Neutrophil (primary cell): ENCODE results near the gene NCAPG2.

ENCODE experiments used
- H3K27ac ChIP-seq: fragments of 200-600 bp; sonication (generic); 2 replicates; pipeline ENCODE4 v1.5.1; 2016; ENCODE audit warnings: mild to moderate bottlenecking, moderate library complexity
- H3K27me3 ChIP-seq: fragments of 200-600 bp; sonication (generic); 2 replicates; pipeline ENCODE4 v1.6.0; 2016; ENCODE audit warnings: mild to moderate bottlenecking
- H3K36me3 ChIP-seq: fragments of 200-600 bp; sonication (generic); 2 replicates; pipeline ENCODE4 v1.5.1; 2017
- H3K4me1 ChIP-seq, 2 experiments: fragments of 200-600 bp in 1 of 2; sonication (generic) in 1 of 2; 1 replicate in 1 of 2; 2 replicates in 1 of 2; pipeline versions ENCODE4 v1.5.1 to v1.6.1; 2013 to 2016; ENCODE audit warnings: low read depth in 1 of 2, low read length in 1 of 2, mild to moderate bottlenecking in 1 of 2, moderate library complexity in 1 of 2; ENCODE audit not compliant: control insufficient read depth in 1 of 2, insufficient read depth in 1 of 2
- H3K4me3 ChIP-seq, 2 experiments: fragments of 200-600 bp in 1 of 2; sonication (generic) in 1 of 2; 1 replicate in 1 of 2; 2 replicates in 1 of 2; pipeline ENCODE4 v1.5.1; 2013 to 2016; ENCODE audit warnings: low read depth in 1 of 2, low read length in 1 of 2, mild to moderate bottlenecking in 1 of 2, moderate library complexity in 1 of 2
- H3K9me3 ChIP-seq: fragments of 200-600 bp; sonication (generic); 2 replicates; pipeline ENCODE4 v1.5.1; 2016
- CTCF ChIP-seq: fragments of 200-600 bp; sonication (generic); IDR thresholded peaks from 2 replicates; pipeline ENCODE4 v1.5.1; 2016; ENCODE audit warnings: antibody characterized with exemption

The NCAPG2 gene

DNA sequence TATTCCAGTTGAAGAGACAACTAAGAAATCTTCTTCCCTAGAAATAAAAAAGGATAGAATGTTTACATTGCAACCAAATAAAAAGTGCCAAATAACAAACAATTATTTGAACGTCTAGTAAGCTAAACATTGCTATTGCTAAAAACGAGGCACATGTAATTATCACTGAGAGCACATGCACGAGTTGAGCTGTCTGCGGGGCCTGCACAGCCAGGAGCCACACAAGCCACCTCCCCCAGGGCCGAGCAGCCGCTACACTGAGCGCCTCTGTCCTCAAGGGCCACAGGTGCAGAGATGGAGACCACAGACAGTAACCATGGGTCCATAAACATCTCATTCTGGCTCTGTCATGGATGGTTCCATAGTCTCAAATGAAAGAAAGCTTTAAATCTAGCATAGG, 17.2 kb downstream of the NCAPG2 start:
- Histone ChIP-seq H3K9me3 (no peaks in the 10 kb centered on the region), H3K4me3 (no peak overlapping the region), H3K27me3 (no peaks in the 10 kb centered on the region), H3K36me3 (peaks cover 87% of the 10 kb centered on the region), H3K27ac (no peak overlapping the region), H3K4me1 (no peaks in the 10 kb centered on the region)
- no peak for TF ChIP-seq CTCF

GRCh38 chr7:158685693-158686092, 18.9 kb downstream of the NCAPG2 start:
- Histone ChIP-seq H3K27ac (no peak overlapping the region), H3K9me3 (no peaks in the 10 kb centered on the region), H3K4me3 (no peak overlapping the region), H3K4me1 (no peaks in the 10 kb centered on the region), H3K36me3 (peaks cover 82% of the 10 kb centered on the region), H3K27me3 (no peaks in the 10 kb centered on the region)
- no peak for TF ChIP-seq CTCF

DNA sequence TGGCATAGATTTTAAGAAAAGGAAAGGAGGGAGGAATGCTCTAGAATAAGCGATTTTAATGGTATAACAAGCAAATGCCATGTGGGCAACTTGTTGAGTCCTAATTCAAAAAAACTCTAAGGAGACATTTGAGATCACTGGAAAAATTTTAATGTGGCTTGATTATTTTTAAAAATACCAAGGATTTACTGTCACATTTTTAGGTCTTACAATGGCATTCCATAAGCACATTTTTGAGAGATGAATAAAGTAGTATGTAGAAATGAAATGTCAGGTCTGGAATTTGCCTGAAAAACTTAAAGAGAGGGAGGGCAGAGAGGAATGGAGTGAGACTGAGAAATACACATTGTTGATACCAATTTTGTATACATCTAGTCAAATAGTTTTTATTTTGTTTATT, 20.3 kb downstream of the NCAPG2 start:
- no peaks in the 10 kb centered on the region for H3K4me1 ChIP-seq
- peaks cover 85% of the 10 kb centered on the region for H3K36me3 ChIP-seq
- TF ChIP-seq CTCF, result no peak
- no peak overlapping the region for H3K4me3 ChIP-seq
- H3K27ac ChIP-seq, result no peak overlapping the region
- H3K9me3 ChIP-seq, result no peaks in the 10 kb centered on the region
- H3K27me3 ChIP-seq, result no peaks in the 10 kb centered on the region

GRCh38 chr7:158683541-158683940, 21.1 kb downstream of the NCAPG2 start:
- Histone ChIP-seq H3K27ac (no peak overlapping the region), H3K4me1 (no peaks in the 10 kb centered on the region), H3K27me3 (no peaks in the 10 kb centered on the region), H3K9me3 (no peaks in the 10 kb centered on the region), H3K4me3 (no peak overlapping the region), H3K36me3 (peaks cover 83% of the 10 kb centered on the region)
- TF ChIP-seq CTCF, result no peak

DNA sequence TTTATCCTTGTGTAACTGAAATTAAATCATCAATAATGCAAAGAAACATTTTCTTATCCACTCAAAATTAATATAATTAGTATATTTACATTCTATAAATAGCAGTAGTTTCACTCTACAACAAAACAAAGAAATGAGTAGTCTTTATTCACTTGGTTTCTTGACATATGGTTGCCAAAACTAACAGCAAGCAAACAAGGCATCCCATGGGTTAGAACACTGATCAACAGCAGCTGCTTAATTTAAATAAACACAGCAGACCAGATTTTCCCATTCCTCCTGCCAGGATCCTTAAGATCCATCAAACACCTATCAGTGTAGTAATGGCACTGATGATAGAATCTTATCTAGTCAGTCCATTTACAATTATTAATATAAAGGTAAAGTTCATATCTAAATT, 22.1 kb downstream of the NCAPG2 start:
- no peaks in the 10 kb centered on the region for H3K4me1 ChIP-seq
- H3K27me3 ChIP-seq, result no peaks in the 10 kb centered on the region
- H3K27ac ChIP-seq, result no peak overlapping the region
- H3K36me3 ChIP-seq, result peaks cover 75% of the 10 kb centered on the region
- TF ChIP-seq CTCF, result no peak
- no peaks in the 10 kb centered on the region for H3K9me3 ChIP-seq
- H3K4me3 ChIP-seq, result no peak overlapping the region

GRCh38 chr7:158680754-158681153, 23.9 kb downstream of the NCAPG2 start:
- Histone ChIP-seq H3K4me1 (no peaks in the 10 kb centered on the region), H3K36me3 (peaks cover 60% of the 10 kb centered on the region), H3K27ac (no peak overlapping the region), H3K9me3 (no peaks in the 10 kb centered on the region), H3K27me3 (no peaks in the 10 kb centered on the region), H3K4me3 (no peak overlapping the region)
- TF ChIP-seq CTCF, result no peak
